ENCODE measurements around the gene ARID5B. TPM values are rescaled to one million over a fixed set of nuclear protein-coding genes. Genes with fewer than 3 reads are reported as not detected.

ARID5B gene
- total RNA-seq, 1 donor from 2014 or later: 50.6 TPM

Other genes with a start within 250 kb of the ARID5B start
- 0.75 TPM for gene CABCOCO1, start 238.8 kb upstream of the ARID5B start, total RNA-seq